ENCODE measurements around the gene PIGW. TPM values are rescaled to one million over a fixed set of nuclear protein-coding genes. Genes with fewer than 3 reads are reported as not detected.
A peak's percentile ranks its signal among the peaks of the same experiment; 100 is the strongest.

PIGW gene
- total RNA-seq, 1 experiment from 2014 or later, result 30.9 TPM

DNA sequence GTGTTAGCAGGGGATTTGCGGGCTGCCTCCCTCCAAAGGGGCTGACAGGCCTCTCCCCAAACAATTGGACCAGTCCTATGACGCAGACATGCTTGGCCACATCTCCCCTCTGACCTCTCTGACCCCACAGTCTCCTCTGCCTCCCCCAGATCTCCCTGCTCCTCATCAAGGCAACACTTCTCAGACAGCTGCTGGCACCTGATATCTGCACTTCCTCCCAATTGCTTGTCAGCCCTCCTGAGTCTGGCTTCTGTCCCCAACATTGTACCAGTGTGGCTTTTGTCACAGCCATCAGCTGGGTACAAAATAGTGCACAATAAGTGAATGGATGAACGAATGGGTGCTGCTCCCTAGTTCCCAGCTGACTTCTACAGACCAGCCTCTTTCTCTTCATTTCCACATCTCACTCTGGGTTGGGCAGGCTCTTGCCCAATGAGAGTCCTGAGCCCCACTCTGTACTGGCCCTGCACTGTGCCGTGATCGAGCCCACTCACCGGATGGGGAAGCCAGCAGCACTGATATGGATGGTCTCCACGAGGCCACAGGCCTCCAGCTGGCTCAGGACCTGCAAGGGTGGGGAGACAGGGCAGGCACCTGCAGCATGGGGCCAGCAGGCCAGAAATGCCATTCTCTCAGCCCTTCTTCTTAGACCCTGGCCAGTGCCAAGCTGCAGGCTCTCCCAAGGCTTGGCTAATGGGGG is 31.2 kb upstream of the PIGW start:
- Histone ChIP-seq H3K9me3 (no peaks in the 10 kb centered on the region), H3K4me1 (no peaks in the 10 kb centered on the region), H3K27me3 (replicated peaks; ENCODE audit: control insufficient read depth, insufficient read depth, low read length) (no peaks in the 10 kb centered on the region), H3K4me3 (ENCODE audit: low read depth, low read length) (no peak overlapping the region), H3K36me3 (ENCODE audit: control insufficient read depth, insufficient read depth, low read length) (peaks cover 4% of the 10 kb centered on the region)
- peaks cover 53% of the 10 kb centered on the region for H3K36me3 Mint-ChIP-seq (ENCODE audit: insufficient read depth, unreplicated experiment)
- DNase-seq, result peak in 1 of 2 experiments; percentile 14
- H3K9me3 Mint-ChIP-seq (ENCODE audit: unreplicated experiment), result no peaks in the 10 kb centered on the region
- ChIA-PET CTCF (no interaction called here), POLR2A (interaction anchor here (0.6 kb wide), 1 partner anchor 12 kb away, joined by 3 read pairs; no protein-coding TSS in a partner anchor)
- H3K4me3 Mint-ChIP-seq (ENCODE audit: unreplicated experiment), result no peak overlapping the region
- H3K4me1 Mint-ChIP-seq (ENCODE audit: low read depth, unreplicated experiment), result no peaks in the 10 kb centered on the region
- no peak for TF ChIP-seq CTCF (IDR thresholded peaks at IDR 0.05; ENCODE audit: insufficient read depth in 1 of 2, low read depth in 1 of 2, low read length in 1 of 2, severe bottlenecking in 1 of 2, unreplicated experiment in 1 of 2)
- peak overlapping the region; percentile 7 for H3K27ac Mint-ChIP-seq (ENCODE audit: unreplicated experiment)
- no peaks in the 10 kb centered on the region for H3K27me3 Mint-ChIP-seq (ENCODE audit: insufficient read depth, unreplicated experiment)
- no TSS peak for BruUV-seq (replicated peaks)
- intact Hi-C loops (cut with micrococcal nuclease; ENCODE audit: unreplicated experiment), result no loop called here

DNA sequence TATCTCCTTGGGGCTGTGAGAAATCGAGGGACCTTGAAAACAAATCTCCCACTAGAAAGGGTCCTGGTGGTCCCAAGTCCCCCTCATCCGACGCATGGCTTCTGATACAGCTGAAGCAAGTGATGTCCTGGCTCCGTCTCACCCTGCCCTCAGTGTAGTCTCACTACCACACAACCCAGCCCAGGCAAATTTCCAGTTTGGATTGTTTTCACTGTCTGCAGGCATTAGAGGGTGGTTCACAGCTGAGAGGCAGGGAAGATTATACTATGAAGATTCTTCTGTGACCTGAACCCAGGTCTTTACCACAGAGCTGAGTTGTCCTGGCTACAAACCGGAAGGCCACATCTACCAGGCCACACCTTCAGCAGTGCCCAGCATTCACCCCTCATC is 30.6 kb upstream of the PIGW start:
- H3K9me3 ChIP-seq, result no peaks in the 10 kb centered on the region
- no peak for TF ChIP-seq CTCF (IDR thresholded peaks at IDR 0.05; ENCODE audit: insufficient read depth in 1 of 2, low read depth in 1 of 2, low read length in 1 of 2, severe bottlenecking in 1 of 2, unreplicated experiment in 1 of 2)
- BruUV-seq (replicated peaks), result TSS peak; percentile 7
- Mint-ChIP-seq H3K9me3 (ENCODE audit: unreplicated experiment) (no peaks in the 10 kb centered on the region), H3K27ac (ENCODE audit: unreplicated experiment) (no peak overlapping the region), H3K36me3 (ENCODE audit: insufficient read depth, unreplicated experiment) (peaks cover 53% of the 10 kb centered on the region), H3K4me3 (ENCODE audit: unreplicated experiment) (no peak overlapping the region), H3K4me1 (ENCODE audit: low read depth, unreplicated experiment) (no peaks in the 10 kb centered on the region), H3K27me3 (ENCODE audit: insufficient read depth, unreplicated experiment) (no peaks in the 10 kb centered on the region)
- POLR2A ChIA-PET, result interaction anchor here (0.6 kb wide), 1 partner anchor 12 kb away, joined by 3 read pairs; no protein-coding TSS in a partner anchor
- no peak for DNase-seq
- intact Hi-C loops (cut with micrococcal nuclease; ENCODE audit: unreplicated experiment), result no loop called here
- no peaks in the 10 kb centered on the region for H3K4me1 ChIP-seq
- CTCF ChIA-PET, result no interaction called here
- H3K27me3 ChIP-seq (replicated peaks; ENCODE audit: control insufficient read depth, insufficient read depth, low read length), result no peaks in the 10 kb centered on the region
- H3K4me3 ChIP-seq (ENCODE audit: low read depth, low read length), result no peak overlapping the region
- H3K36me3 ChIP-seq (ENCODE audit: control insufficient read depth, insufficient read depth, low read length), result peaks cover 5% of the 10 kb centered on the region

- peaks cover 5% of the 10 kb centered on the region for H3K36me3 ChIP-seq (ENCODE audit: control insufficient read depth, insufficient read depth, low read length)
- H3K4me1 Mint-ChIP-seq (ENCODE audit: low read depth, unreplicated experiment), result no peaks in the 10 kb centered on the region
- POLR2A ChIA-PET, result no interaction called here
Observed at GRCh38 chr17:36505171-36505570, 29.6 kb upstream of the PIGW start.

More at GRCh38 chr17:36505171-36505570, 29.6 kb upstream of the PIGW start:
- Mint-ChIP-seq H3K4me3 (ENCODE audit: unreplicated experiment) (no peak overlapping the region), H3K27ac (ENCODE audit: unreplicated experiment) (no peak overlapping the region), H3K9me3 (ENCODE audit: unreplicated experiment) (no peaks in the 10 kb centered on the region), H3K36me3 (ENCODE audit: insufficient read depth, unreplicated experiment) (peaks cover 56% of the 10 kb centered on the region), H3K27me3 (ENCODE audit: insufficient read depth, unreplicated experiment) (no peaks in the 10 kb centered on the region)
- no peaks in the 10 kb centered on the region for H3K27me3 ChIP-seq (replicated peaks; ENCODE audit: control insufficient read depth, insufficient read depth, low read length)
- BruUV-seq (replicated peaks), result no TSS peak
- DNase-seq, result no peak
- CTCF ChIA-PET, result no interaction called here
- no peaks in the 10 kb centered on the region for H3K9me3 ChIP-seq
- no peak for TF ChIP-seq CTCF (IDR thresholded peaks at IDR 0.05; ENCODE audit: insufficient read depth in 1 of 2, low read depth in 1 of 2, low read length in 1 of 2, severe bottlenecking in 1 of 2, unreplicated experiment in 1 of 2)
- intact Hi-C loops (cut with micrococcal nuclease; ENCODE audit: unreplicated experiment), result no loop called here
- H3K4me3 ChIP-seq (ENCODE audit: low read depth, low read length), result no peak overlapping the region
- H3K4me1 ChIP-seq, result no peaks in the 10 kb centered on the region

All from Caco-2 (cell line).